HepG2 (cell line): ENCODE data around the gene CCDC85C. TPM values are rescaled to one million over a fixed set of nuclear protein-coding genes. Genes with fewer than 3 reads are reported as not detected.
A peak's percentile ranks its signal among the peaks of the same experiment; 100 is the strongest.

ENCODE experiments used
- BRD4 ChIP-seq: sonication (generic); formaldehyde crosslinking; IDR thresholded peaks from 2 replicates; pipeline ENCODE4 v1.4.0; 2020; ENCODE audit warnings: missing genetic modification reagents
- DMTF1 ChIP-seq: sonication (generic); formaldehyde crosslinking; IDR thresholded peaks from 2 replicates; pipeline ENCODE4 v1.4.0; 2020; ENCODE audit warnings: mild to moderate bottlenecking, missing genetic modification reagents
- MTA3 ChIP-seq: sonication (generic); formaldehyde crosslinking; IDR thresholded peaks from 2 replicates; pipeline ENCODE4 v1.4.0; 2020; ENCODE audit warnings: missing genetic modification reagents
- SOX5 ChIP-seq: IDR thresholded peaks from 2 replicates; pipeline ENCODE4 v1.6.1; 2016; ENCODE audit warnings: borderline replicate concordance
- TSC22D2 ChIP-seq: sonication (generic); formaldehyde crosslinking; IDR thresholded peaks from 2 replicates; pipeline ENCODE4 v1.5.1; 2020; ENCODE audit warnings: missing genetic modification reagents, mild to moderate bottlenecking, borderline replicate concordance
- YEATS2 ChIP-seq: sonication (generic); formaldehyde crosslinking; IDR thresholded peaks from 2 replicates; pipeline ENCODE4 v1.4.0; 2020; ENCODE audit warnings: missing genetic modification reagents, borderline replicate concordance
- ZBTB43 ChIP-seq: sonication (generic); formaldehyde crosslinking; conservative IDR thresholded peaks from 2 replicates; pipeline ENCODE4 v1.4.0; 2020; ENCODE audit warnings: missing genetic modification reagents
- ZBTB7A ChIP-seq: sonication (generic); formaldehyde crosslinking; IDR thresholded peaks from 2 replicates; pipeline ENCODE4 v1.8.0; 2022; ENCODE audit warnings: mild to moderate bottlenecking, missing genetic modification reagents
- ZFP91 ChIP-seq: sonication (generic); formaldehyde crosslinking; IDR thresholded peaks from 2 replicates; pipeline ENCODE4 v1.9.0; 2022; ENCODE audit warnings: missing genetic modification reagents, mild to moderate bottlenecking, borderline replicate concordance
- ZFX ChIP-seq: sonication (generic); formaldehyde crosslinking; IDR thresholded peaks from 2 replicates; pipeline ENCODE4 v1.4.0; 2020; ENCODE audit warnings: mild to moderate bottlenecking, low read depth, missing genetic modification reagents, moderate library complexity
- ZNF12 ChIP-seq: sonication (generic); formaldehyde crosslinking; IDR thresholded peaks from 2 replicates; pipeline ENCODE4 v1.5.0; 2020; ENCODE audit warnings: missing genetic modification reagents
- ZNF142 ChIP-seq: sonication (generic); formaldehyde crosslinking; IDR thresholded peaks from 2 replicates; pipeline ENCODE4 v1.4.0; 2020; ENCODE audit warnings: missing genetic modification reagents
- ZNF512 ChIP-seq: sonication (generic); formaldehyde crosslinking; IDR thresholded peaks from 2 replicates; pipeline ENCODE4 v1.4.0; 2020; ENCODE audit warnings: mild to moderate bottlenecking, missing genetic modification reagents
- ZNF720 ChIP-seq: sonication (generic); formaldehyde crosslinking; IDR thresholded peaks from 2 replicates; pipeline ENCODE4 v1.4.0; 2020; ENCODE audit warnings: missing genetic modification reagents
- ZNF83 ChIP-seq: sonication (generic); formaldehyde crosslinking; IDR thresholded peaks from 2 replicates; pipeline ENCODE4 v1.4.0; 2020; ENCODE audit warnings: missing genetic modification reagents, mild to moderate bottlenecking, borderline replicate concordance
- ZSCAN20 ChIP-seq: sonication (generic); formaldehyde crosslinking; IDR thresholded peaks from 2 replicates; pipeline ENCODE4 v1.4.0; 2020; ENCODE audit warnings: missing genetic modification reagents, mild to moderate bottlenecking, borderline replicate concordance
- polyA plus RNA-seq, 8 experiments: library from polyadenylated mRNA; depleted of rRNA in 3 of 8; stranded (reverse) in 7 of 8; unstranded in 1 of 8; fragments of >200 nt; fragmentation: Illumina TruSeq in 4 of 8; extraction: Trizol in 4 of 8; gene quantifications; 2 replicates each; pipeline versions ENCODE4 v1.2.1 to v1.2.3, GENCODE V29; 2011 to 2016; ENCODE audit warnings: low read depth in 4 of 8, missing spikeins in 1 of 8, mixed read lengths in 1 of 8; ENCODE audit not compliant: insufficient read depth in 1 of 8
- total RNA-seq, 5 experiments: library from RNA; depleted of rRNA; stranded (reverse); fragments of >200 nt; fragmentation: Illumina TruSeq; extraction: Trizol; gene quantifications; 2 replicates each; pipeline ENCODE4 v1.2.3, GENCODE V29; 2016; ENCODE audit warnings: low read depth in 1 of 5

The CCDC85C gene
- total and polyA plus RNA-seq, 2 of the 13 experiments (the other 11 are each of a cell fraction or from before 2014, with no cell fraction given), result 18.8 to 43.8 TPM

GRCh38 chr14:99586054-99586760 is 17.8 kb downstream of the CCDC85C start (continued):
- TF ChIP-seq ZFP91 (CRISPR knock-in tag), result peak; percentile 46; the same call in 1 of the 2 replicates
- TF ChIP-seq DMTF1 (CRISPR knock-in tag), result no peak
- TF ChIP-seq ZFX (CRISPR knock-in tag), result peak; percentile 43; the same call in 1 of the 2 replicates
- TF ChIP-seq ZBTB43, result no peak
- TF ChIP-seq SOX5, result no peak
- no peak for TF ChIP-seq ZNF12 (CRISPR knock-in tag)
- TF ChIP-seq ZNF720 (CRISPR knock-in tag), result no peak
- no peak for TF ChIP-seq BRD4 (CRISPR knock-in tag)
- TF ChIP-seq ZNF512 (CRISPR knock-in tag), result no peak
- TF ChIP-seq ZNF142 (CRISPR knock-in tag), result no peak
- 0 out of 2 replicates have a peak, but pooled peaks have one; percentile 55 for TF ChIP-seq ZBTB7A (CRISPR knock-in tag)
- TF ChIP-seq ZNF83 (CRISPR knock-in tag), result no peak
- no peak for TF ChIP-seq YEATS2 (CRISPR knock-in tag)
- no peak for TF ChIP-seq TSC22D2 (CRISPR knock-in tag)
- no peak for TF ChIP-seq MTA3 (CRISPR knock-in tag)
- no peak for TF ChIP-seq ZSCAN20 (CRISPR knock-in tag)
